ENCODE results near the gene SAMD14.

The SAMD14 gene

DNA sequence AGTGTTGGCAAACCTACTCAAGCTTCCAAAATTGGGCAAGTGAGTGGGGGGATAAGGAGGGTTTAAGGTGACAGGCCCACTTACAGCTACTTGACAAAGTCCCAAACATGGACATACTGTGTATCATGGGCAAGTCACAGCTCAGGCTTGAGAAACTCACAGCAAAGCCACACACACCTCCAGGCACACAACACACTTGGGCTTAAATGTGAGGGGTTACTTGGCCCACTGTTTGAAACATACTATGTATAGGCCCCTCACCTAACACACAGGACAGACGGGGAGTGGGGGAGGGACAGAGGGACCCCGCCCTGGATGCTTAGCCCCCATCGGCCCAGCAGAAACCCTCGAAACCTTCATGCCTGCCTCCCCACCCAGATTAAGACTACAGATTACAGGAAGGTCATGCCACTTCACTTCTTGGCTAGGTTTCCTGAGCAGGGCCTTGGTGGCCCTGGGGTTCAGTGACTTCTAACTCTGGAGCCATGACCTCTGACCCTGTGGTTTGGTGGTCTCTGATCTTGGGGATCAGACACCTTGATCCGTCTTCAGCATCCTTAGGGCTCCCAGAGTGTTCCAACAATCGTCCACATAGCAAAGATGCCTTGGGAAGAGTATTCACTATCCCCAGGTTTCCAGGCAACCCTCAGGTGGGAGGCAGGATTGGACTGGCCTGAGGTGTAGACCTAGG is 2.3 kb upstream of the SAMD14 start:
- DNase-seq (ENCODE audit: low read depth): no peak

DNA sequence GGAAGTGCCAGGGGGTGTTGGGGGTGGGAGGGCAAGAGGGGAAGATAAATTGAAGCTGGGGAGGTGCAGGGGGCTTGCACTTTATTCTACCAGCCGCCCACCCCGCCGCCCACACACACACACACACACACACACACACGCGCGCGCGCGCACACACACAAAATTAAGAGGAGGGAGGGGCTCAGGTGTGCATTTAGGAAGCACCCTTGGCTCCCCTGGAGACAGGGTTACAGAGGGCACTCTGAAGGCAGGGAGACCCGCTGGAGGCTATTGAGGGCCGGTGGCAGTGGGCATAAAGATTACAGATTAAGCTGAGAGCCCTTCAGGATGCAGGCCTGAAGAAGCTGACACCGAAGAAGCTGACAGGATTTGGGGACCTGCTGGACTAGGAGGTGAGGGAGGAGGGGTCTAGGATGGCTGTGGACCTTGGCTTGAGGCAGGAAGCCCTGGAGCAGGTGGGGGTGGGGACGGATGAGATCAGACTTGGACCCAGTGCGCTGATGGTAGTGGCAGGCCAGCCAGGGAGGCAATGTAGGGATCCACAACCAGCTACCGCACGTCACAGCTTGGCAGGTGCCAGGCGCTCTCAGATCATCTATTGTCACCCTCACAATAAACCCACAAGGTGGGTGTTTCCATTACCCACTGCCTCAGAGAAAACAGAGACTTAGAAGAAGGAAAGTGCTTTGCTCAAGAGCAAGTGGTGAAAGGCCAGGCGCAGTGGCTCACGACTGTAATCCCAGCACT is 772 bp upstream of the SAMD14 start:
- DNase-seq (ENCODE audit: low read depth): no peak

DNA sequence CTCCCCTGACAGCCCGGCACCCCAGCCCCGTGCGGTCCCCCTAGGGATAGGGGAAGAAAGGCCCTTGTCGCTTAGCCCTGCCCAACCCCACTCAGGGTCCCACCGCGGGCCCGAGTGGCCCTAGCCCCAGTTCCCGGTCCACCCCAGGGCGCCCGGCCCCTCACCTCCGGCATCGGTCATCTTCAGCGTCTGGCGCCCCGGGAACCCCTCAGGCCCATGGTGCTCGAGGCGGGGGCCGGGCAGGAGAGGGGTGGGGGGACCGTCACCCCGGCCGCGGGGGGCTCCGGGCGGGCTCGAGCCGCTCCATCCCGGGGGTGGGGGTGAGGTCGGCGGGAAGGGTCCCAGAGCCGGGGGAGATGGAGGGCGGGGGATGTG is 620 bp downstream of the SAMD14 start:
- no peak for DNase-seq (ENCODE audit: low read depth)

DNA sequence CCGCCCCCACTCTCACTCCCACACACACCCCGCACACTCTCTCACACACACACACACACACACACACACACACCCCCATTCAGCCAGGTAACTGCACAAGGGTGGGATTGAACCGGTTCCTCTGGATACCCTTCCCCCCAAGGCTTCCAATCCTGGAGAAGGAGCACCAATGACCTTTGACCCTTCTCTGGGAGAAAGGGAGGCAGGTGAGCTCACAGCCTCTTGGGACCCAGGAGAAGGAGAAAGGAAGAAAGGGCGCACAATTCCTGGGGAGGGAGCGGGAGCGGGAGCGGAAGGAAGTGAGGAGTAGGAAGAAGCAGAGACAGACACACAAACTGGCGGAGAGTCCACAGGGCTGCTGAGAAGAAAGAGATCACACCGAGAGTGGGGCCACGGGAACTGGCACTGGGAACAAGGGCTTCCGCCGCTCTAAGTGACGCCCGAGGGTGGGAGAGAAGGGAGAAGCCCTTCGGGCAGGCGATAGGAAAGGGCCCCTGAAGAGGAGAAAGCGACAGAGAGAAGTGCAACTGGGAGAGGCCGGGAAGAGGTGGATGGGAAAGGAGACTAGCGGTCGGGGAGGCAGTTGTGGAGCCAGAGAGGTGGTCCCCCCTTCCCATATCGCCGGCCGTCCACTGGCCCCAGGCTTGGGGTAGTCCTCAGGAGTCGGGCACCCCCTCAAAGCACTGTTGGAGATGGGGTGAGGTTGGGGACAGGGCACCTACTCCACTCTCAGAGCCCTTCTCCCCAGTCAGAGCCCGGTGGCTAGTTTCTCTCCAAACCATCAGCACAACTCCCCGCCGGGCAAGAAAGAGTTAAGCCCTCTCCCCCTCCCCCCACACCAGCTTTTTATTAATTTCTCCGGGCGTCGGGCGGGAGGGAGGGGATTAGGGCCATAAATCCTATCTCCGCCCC is 1.3 kb downstream of the SAMD14 start:
- no peak for DNase-seq (ENCODE audit: low read depth)

DNA sequence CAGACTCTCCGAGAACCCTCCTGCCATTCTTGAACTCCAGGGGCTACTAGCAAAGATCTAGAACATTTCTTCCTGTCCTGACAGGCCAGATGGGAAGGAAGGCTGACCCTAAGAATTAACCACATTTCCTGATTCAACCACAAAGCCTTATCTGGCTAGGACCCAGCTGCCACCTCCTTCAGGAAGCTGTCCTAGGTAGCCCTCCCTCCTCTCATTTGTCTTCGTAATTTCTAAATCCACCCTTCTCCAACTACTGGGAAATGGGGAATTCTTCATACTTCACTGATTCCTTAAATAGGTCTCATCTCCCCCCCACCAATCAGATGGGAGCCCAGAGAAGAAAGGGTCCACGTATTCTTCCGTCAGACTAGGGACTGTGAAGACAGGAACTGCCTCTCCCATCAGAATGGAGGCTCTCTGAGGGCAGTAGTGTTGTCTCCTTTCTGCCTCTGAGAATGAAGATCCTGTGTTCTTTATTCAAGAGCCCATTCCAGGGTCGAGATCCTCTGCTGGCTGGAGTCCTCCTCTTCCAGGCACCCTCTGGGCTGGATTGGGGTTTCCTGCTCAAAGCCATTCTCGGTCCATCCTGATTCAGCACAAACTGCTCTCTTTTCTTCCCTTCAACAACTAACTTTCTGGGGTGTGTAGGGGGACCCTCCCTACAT is 2.1 kb downstream of the SAMD14 start:
- no peak for DNase-seq (ENCODE audit: low read depth)

DNA sequence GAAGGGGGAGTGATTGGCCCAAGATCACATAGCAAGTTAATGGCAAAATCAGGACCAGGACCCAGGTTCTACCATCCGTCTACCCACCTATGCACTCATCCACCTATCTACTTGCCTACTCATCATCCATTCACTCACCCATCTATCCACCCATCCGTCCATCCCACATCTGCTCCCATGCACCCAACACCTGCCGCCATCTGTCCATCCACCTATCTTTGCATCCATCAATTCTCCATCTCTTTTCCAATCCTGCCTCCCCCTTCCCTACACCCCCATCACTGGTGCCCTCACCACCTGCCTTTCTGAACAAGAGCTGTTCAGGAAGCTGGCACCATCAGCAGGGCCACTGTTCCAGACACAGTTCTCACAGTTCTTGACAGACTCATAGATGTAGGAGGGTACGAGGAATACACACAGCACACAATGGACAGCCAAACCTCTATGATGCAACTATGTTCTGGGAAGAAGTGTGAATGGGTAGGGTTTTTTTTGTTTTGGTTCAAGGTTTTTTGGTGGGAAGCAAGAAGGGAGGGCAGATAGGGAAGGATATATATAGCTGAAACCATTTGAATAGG is 4.5 kb downstream of the SAMD14 start:
- DNase-seq (ENCODE audit: low read depth): no peak

DNA sequence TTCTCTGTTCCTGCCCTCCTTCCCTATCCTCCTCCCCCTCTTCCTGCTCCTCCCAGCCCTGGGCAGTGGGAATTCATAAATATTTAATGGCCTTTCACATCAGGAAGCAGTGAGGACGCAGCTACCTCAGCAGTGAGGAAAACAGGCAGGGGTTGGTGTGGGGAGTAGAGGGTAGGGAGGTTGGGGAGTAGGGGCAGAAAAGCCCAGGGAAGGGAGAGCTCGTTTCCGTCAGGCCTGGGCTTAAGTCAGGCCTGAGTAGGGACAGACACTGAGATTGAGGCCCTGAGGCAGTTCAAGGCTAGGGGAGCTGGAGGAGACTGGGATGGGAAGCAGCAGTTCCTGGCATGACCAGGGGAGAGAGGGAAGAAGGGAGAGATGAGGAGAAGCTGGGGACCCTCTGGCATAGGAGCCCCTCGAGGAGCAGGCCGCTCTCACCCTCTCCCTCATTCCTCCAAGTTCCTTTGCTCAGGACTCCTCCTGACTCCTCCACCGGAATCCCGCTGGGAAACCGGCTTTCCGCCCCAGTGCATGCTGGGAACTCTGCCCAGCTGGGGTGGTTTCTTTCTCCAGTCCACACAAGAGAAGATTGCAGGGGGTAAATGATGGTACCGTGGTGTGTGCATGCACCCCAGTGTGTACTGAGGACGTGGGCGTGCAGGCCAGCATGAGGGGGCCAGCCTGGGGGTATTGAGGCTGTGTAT is 6.2 kb downstream of the SAMD14 start:
- DNase-seq (ENCODE audit: low read depth): no peak

DNA sequence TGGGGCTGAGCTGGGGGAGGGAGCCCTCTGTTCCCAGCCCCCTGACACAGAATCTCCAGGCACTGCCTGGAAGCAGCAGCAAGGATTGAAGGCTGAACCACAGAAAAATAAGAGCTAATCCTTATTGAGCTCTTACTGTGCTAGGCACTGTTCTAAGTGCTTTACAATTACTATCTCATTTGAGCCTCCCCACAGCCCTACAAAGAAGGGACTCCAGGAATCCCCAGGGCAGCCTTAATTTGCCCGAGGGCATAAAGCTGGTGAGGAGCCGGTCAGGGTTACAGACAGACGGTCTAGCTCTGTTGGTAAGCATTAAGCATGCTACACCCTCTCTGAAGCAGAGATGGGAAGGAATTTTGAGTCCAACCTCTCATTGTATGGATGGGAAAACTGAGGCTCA is 7.0 kb downstream of the SAMD14 start:
- DNase-seq (ENCODE audit: low read depth): no peak

DNA sequence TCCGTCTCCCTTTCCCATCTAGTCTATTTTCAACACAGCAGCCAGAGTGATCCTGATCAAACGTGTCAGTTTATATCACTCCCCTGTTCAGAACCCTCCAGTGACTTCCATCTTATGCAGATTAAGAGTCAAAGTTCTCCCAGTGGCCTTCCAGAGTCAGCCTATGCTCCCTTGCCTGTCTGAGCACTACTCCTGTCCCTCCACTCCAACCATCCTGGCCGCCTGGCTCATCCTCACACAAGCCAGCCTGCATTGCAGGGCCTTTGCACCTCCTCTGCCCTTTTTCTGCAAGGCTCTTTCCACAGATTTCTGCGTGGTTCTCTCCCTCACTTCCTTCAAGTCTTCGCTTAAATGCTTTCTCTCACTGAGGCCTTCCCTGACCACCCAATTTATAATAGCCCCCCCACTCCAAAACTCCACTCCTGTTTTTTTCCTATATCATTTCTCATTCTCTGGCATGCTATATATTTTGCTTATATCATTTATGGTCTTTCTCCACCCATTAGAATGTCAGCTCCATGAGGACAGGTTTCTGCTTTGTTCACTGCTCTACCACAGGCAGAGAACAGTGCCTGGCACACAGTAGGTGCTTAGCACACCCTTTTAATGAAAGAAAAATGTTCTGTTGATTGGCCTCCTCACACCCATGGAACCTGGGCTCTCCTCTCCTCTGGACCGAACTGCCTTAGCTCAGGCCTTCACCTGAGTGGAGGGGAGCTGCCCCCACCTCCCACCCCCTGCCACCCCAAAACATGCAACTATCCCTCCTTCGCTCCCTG is 9.3 kb downstream of the SAMD14 start:
- no peak for DNase-seq (ENCODE audit: low read depth)

DNA sequence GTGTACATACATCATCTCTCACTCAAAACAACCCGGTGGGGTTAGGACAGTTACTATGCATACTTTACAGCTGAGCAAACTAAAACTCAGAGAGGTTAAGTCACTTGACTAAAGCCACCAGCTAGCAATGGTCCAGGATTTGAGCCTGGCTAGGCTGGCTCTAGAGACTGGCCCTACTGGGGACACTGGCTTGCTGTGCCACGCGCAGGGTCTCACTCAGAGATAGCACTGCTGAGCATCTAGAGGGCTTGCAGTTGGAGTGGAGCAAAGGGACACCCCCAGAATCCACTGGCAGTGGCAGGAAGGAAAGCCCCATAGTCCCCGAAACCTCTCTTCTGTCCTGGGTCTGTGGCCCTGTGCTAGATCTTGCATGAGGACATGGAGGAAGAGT is 11.1 kb downstream of the SAMD14 start:
- no peak for DNase-seq (ENCODE audit: low read depth)

DNA sequence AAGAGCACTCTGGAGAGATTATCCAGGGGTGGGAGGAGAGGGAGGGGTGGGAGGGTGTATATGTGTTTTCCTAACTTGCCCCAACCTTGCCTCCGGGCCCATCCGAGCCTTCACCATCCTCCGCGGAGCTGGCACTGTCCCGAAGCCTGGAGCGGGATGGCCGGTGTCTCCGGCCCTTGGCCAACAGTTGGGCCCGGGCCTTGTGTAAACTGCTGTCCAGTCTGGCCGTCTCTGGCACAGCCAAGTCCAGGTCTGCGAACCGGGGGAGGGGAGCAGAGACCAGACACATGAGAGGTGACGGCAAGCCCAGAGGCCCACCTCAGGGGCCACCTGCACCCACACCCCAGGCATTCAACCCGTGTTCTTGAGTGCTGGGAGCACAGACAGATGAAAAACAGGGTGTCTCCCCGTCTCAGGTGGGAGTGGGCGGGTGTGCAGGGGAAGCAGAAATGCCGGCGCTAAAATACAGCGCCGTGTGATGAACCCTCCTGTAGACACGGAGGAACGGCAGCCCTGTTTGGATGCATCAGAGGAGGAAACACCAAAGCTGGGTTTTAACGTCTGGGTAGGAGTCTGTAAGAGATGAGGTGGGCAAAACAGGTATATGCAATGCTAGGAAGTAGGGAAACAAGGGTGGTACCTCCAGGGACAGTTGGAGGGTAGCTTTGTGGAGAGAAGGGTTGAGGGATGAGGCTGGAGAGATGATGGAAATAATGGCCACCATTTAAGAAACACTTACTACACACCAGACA is 11.7 kb downstream of the SAMD14 start:
- DNase-seq (ENCODE audit: low read depth): no peak

DNA sequence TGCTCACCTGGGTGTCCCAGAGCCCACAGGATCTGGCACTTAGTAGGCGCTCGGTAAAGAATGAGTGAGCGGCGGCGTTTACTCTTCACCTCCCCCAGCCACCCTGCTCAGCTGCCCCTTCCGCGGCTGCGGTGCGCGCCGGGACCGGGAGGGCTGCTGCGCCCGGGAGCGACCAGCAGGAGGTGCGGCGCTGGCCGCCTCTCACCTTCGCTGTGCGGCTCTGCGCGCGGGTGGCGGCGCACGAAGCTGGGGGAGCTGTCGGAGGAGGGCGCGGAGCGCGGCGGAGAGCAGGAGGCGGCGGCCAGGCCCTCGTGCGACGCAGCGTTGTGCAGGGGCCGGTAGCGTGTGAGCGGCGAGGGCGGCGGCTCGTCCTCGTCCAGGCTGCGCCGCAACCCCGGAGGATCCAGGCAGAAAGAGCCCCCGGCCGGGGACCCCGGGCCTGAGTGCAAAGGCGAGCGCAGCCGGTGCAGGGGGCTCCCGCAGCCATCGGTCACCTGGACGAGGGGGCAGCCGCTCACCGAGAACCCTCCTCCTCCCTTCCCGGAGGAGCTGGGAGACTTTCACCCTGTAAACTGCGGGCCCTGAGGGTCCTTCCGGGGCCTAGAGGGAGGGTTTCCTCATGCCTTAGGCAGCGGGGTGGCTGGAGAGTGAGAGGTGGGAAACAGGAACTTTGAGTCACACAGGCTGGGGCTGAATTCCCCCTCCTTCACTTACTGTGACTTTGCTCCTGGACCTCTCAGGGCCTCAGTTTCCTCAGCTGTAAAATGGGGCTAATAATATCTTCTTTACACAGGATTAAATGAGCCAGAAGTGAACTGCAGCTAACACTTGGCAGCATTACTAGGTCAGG is 12.5 kb downstream of the SAMD14 start:
- DNase-seq (ENCODE audit: low read depth): peak; percentile 42

DNA sequence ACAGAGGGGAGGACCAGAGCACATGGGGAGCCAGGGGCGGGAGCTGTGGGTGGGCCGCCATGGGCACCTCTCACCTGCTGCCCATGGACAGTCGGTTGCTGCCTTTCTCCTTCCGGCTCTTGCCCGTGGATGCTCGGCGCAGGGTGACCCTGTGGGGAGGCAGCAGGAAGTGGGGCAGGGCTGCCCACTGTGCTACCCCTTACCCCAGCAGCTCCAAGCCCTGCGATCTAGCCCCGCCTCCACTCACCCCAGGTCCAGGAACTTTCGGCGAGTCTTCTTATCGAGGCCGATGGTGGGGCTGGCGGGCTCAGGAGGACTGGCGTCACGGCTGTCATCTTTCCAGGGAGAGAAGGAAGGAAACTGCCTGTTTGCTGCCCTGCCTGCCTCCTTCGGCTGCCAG is 14.2 kb downstream of the SAMD14 start:
- no peak for DNase-seq (ENCODE audit: low read depth)

DNA sequence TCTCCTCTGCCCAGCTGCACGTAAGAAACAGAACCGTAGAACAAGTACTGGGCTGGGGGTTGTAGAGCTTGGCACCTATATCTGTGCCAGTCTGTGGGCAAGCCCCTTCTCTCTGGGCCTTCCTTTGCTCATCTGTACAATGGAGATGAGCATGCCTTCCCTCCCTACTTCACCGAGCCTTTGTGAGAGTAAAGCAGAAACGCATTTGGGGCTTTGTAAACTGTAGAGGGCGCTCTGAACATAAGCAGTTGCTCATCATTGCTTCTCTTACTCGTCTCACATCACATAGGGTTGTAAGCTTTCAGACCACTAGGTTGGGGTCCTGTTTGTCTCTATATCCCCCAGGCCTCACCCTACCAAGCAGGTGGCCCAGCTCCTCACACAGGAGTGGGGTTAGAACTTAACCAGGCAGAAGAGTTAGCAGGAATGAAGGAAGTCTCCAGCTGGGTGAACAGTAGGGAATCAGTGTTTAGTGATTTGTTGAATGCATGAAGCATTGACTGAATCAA is 15.1 kb downstream of the SAMD14 start:
- no peak for DNase-seq (ENCODE audit: low read depth)

DNA sequence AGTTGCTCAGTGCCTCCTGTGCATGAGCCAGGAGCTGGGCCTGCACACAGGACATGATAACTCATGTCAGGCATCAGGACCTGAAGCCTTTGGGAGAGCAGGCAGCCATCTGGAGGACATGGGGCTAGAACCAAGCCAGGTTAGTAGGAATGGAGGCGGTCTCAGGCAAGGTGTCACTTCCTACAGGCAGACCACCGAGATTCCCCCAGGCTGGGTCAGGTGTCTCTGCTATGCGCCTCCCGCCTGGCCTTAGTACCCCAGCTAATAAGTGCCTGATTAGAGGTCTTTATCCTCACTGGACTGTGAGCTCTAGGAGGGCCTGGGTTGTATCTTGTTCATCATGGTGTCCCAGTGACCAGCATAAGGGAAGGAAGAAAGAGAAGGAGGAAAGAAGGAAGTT is 15.6 kb downstream of the SAMD14 start:
- DNase-seq (ENCODE audit: low read depth): no peak

DNA sequence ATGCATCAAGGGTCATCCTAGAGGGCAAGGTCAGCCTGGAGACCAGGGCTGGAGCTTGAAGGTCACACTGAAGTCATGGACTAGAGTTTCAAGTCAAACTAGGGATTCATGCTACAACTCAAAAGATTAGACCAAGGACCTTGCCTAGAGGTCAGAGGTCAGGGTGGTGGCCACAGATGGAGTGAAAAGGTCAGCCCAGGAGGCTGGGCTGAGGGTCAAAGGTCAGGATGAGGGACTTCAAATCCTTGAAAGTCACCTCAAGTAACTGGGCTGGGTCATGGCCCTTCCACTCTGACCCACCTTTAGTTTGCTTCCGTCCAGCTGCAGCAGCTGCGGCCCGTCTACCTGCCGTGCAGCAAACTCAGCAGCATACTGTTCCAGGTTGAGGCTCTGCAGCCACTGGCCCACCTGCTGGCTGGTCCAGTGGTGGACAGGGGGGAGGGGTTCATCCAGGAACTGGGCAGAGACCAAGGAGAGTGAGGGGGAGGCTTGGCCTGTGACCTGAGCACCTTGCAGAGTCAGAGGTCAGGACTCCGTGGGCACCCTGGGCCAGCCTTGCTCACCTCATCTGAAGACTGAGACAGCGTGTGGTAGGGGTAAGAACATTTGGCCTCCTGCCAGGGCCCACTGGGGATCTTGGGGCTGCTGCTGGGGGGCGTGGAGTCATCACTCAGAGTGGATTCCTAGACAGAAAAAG is 16.2 kb downstream of the SAMD14 start:
- DNase-seq (ENCODE audit: low read depth): no peak

DNA sequence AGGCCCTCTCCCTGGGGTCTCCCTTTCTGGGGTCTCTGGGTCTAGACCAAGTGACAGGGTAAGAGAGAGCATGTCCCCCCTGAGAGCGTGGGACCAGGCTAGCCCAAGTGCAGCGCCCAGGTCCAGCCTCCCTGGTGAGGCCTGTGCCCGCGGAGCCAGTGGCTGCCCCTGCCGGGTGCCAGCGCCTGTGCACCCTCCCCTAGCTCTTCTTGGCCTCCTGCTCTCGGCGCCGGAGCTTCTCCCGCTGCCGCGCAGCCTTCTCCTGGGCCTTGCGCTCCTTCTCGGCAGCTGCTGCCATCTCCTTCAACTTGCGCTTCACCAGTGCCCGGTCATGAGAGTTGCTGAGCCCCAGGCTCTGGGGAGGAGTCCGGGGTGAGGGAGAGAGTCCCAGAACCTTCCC is 17.3 kb downstream of the SAMD14 start:
- DNase-seq (ENCODE audit: low read depth): no peak

Data from stimulated activated CD8-positive, alpha-beta memory T cell treated with anti-CD3 and anti-CD28 coated beads, Interleukin-4, amount 100 ng/mL, for 24 hours (primary cell).